CD4-positive, alpha-beta T cell (primary cell): ENCODE results near the gene KIF25. TPM values are rescaled to one million over a fixed set of nuclear protein-coding genes. Genes with fewer than 3 reads are reported as not detected.

Source experiments
- ATAC-seq: fragments of 200-7000 bp; cut with Tn5 transposase; one replicate; pipeline ENCODE4 v1.10.0; 2022; ENCODE audit warnings: mild to moderate bottlenecking; ENCODE audit not compliant: poor library complexity
- CTCF ChIA-PET: fragments of 350-600 bp; sonication (Branson Sonifier 250); formaldehyde crosslinking; loops from one replicate; lab custom pipeline; 2021; ENCODE audit warnings: antibody characterized with exemption, inconsistent platforms; lab: Charles Lee
- POLR2A ChIA-PET: fragments of 350-600 bp; sonication (Branson Sonifier 250); formaldehyde crosslinking; loops from one replicate; lab custom pipeline; 2021; ENCODE audit warnings: antibody characterized with exemption, inconsistent platforms; lab: Charles Lee
- DNase-seq, 14 experiments: peaks; one replicate each; pipeline ENCODE4 v3.0.0-alpha.2; 2013 to 2020; ENCODE audit warnings: mixed read lengths in 2 of 14
- H3K27ac ChIP-seq, 2 donors: one replicate each; pipeline versions ENCODE4 v1.5.1 to v1.7.0; 2013; ENCODE audit warnings: low read length in 2 of 2, low read depth in 1 of 2, mild to moderate bottlenecking in 1 of 2
- H3K27me3 ChIP-seq, 2 experiments: 1 replicate in 1 of 2; 2 replicates in 1 of 2; pipeline versions ENCODE4 v1.6.1 to v1.7.0; 2013; ENCODE audit warnings: low read length in 2 of 2, control low read depth in 1 of 2, mild to moderate bottlenecking in 1 of 2, moderate library complexity in 1 of 2; ENCODE audit not compliant: insufficient read depth in 2 of 2, control insufficient read depth in 1 of 2
- H3K36me3 ChIP-seq: one replicate; pipeline ENCODE4 v1.6.1; 2013; ENCODE audit warnings: low read length, control low read depth; ENCODE audit not compliant: insufficient read depth
- H3K4me1 ChIP-seq: one replicate; pipeline ENCODE4 v1.6.1; 2013; ENCODE audit warnings: low read length, control low read depth; ENCODE audit not compliant: insufficient read depth
- H3K4me3 ChIP-seq: one replicate; pipeline ENCODE4 v1.5.1; 2013; ENCODE audit warnings: mild to moderate bottlenecking, low read length, moderate library complexity
- H3K9me3 ChIP-seq, 2 experiments: 1 replicate in 1 of 2; 2 replicates in 1 of 2; pipeline versions ENCODE4 v1.6.1 to v1.7.0; 2013; ENCODE audit warnings: low read length in 2 of 2, mild to moderate bottlenecking in 2 of 2, control low read depth in 1 of 2, moderate library complexity in 1 of 2; ENCODE audit not compliant: control insufficient read depth in 1 of 2, insufficient read depth in 1 of 2
- H3K27ac Mint-ChIP-seq: one replicate; pipeline ENCODE4 v1.8.0; 2020; ENCODE audit warnings: mixed read lengths
- H3K27me3 Mint-ChIP-seq: one replicate; pipeline ENCODE4 v1.8.0; 2021; ENCODE audit warnings: mixed read lengths
- H3K36me3 Mint-ChIP-seq: one replicate; pipeline ENCODE4 v1.8.0; 2021; ENCODE audit warnings: low read depth, mixed read lengths
- H3K4me1 Mint-ChIP-seq: one replicate; pipeline ENCODE4 v1.8.0; 2021; ENCODE audit warnings: low read depth, mixed read lengths
- H3K4me3 Mint-ChIP-seq: one replicate; pipeline ENCODE4 v1.8.0; 2020; ENCODE audit warnings: mild to moderate bottlenecking, mixed read lengths
- H3K9me3 Mint-ChIP-seq: one replicate; pipeline ENCODE4 v1.8.0; 2020; ENCODE audit warnings: mixed read lengths
- intact Hi-C, 2 experiments: fragments of 100-400 bp; cut with DNase I in 1 of 2; cut with micrococcal nuclease in 1 of 2; formaldehyde crosslinking; loops; one replicate each; pipeline versions ENCODE4 v1.15.1 to v1.9.0; 2023 to 2025; cut with DNase I, micrococcal nuclease
- total RNA-seq, 174 experiments: library from RNA in 2 of 174; stranded (reverse) in 2 of 174; gene quantifications; one replicate each; pipeline ENCODE4 v1.2.3 and lab custom pipeline; 2021 to 2026
- TF ChIP-seq, protein P1 (sequence below): fragments of 200-600 bp; IDR thresholded peaks from one replicate; pipeline ENCODE4 v1.8.0; 2022; ENCODE audit warnings: antibody characterized with exemption, mild to moderate bottlenecking

KIF25 gene
- total RNA-seq, 2 experiments from 2014 or later, result not detected

DNA sequence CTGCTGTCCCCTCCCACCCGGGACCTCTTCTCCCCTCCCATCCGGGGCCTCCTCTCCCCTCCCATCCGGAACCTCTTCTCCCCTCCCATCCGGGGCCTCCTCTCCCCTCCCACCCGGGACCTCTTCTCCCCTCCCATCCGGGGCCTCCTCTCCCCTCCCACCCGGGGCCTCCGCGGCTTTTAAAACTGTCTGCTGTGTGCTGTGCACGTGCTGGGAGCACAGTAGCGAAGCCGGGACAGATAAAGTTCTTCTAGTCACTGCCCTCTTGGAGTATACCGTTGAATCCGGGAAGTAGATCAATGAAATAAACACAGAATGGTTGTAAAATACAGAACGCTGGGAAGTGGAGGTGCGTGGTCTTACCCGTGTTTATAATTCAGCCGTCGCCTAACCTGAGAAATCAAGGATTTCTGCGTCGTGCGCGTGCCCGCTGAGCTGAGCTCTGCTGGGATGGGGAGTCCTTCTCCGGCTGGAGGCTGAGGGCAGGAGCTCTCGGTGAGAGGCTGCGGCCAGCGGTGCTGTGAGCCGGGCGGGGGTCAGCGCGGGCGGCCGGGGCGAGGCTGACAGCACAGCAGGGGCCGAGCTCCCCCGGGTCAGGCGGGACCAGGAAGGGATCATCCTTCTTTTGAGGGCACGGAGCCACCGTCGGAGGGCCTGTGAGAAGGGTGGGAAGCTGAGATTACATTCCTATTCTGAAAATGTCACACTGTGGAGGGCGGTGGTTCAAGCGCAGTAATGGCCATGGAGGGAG is 19.6 kb upstream of the KIF25 start:
- TF ChIP-seq, protein P1, sequence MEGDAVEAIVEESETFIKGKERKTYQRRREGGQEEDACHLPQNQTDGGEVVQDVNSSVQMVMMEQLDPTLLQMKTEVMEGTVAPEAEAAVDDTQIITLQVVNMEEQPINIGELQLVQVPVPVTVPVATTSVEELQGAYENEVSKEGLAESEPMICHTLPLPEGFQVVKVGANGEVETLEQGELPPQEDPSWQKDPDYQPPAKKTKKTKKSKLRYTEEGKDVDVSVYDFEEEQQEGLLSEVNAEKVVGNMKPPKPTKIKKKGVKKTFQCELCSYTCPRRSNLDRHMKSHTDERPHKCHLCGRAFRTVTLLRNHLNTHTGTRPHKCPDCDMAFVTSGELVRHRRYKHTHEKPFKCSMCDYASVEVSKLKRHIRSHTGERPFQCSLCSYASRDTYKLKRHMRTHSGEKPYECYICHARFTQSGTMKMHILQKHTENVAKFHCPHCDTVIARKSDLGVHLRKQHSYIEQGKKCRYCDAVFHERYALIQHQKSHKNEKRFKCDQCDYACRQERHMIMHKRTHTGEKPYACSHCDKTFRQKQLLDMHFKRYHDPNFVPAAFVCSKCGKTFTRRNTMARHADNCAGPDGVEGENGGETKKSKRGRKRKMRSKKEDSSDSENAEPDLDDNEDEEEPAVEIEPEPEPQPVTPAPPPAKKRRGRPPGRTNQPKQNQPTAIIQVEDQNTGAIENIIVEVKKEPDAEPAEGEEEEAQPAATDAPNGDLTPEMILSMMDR, result no peak
- Mint-ChIP-seq H3K4me1 (no peaks in the 10 kb centered on the region), H3K4me3 (no peak overlapping the region), H3K9me3 (no peaks in the 10 kb centered on the region), H3K27me3 (peaks cover 13% of the 10 kb centered on the region), H3K36me3 (no peaks in the 10 kb centered on the region), H3K27ac (no peak overlapping the region)
- no peak overlapping the region for H3K27ac ChIP-seq
- intact Hi-C loops, result no loop called here
- ATAC-seq (no peak), DNase-seq (no peak)
- peaks cover 0 to 8% of the 10 kb centered on the region in 2 experiments for H3K9me3 ChIP-seq
- ChIA-PET POLR2A (no interaction called here), CTCF (no interaction called here)
- H3K4me3 ChIP-seq, result no peak overlapping the region
- no peaks in the 10 kb centered on the region for H3K36me3 ChIP-seq
- no peaks in the 10 kb centered on the region for H3K27me3 ChIP-seq
- H3K4me1 ChIP-seq, result no peaks in the 10 kb centered on the region

DNA sequence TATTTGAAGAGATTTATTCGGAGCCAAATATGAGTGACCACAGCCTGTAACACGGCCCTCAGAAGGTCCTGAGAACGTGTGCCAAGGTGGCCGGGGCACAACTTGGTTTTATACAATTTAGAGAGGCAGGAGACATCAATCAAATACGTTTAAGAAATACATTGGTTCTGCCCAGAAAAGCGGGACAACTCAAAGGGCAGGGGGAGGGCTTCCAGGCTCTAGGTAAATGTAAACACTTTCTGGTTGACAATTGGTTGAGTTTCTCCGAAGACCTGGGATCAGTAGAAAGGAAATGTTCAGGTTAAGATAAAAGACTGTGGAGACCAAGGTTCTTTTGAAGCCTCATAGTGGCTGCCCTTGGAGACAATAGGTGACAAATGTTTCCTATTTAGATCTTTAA is 18.9 kb upstream of the KIF25 start:
- Mint-ChIP-seq H3K36me3 (no peaks in the 10 kb centered on the region), H3K27ac (no peak overlapping the region), H3K9me3 (no peaks in the 10 kb centered on the region), H3K27me3 (peaks cover 7% of the 10 kb centered on the region), H3K4me1 (no peaks in the 10 kb centered on the region), H3K4me3 (no peak overlapping the region)
- Histone ChIP-seq H3K36me3 (no peaks in the 10 kb centered on the region), H3K4me3 (no peak overlapping the region), H3K9me3 (peaks cover 0 to 8% of the 10 kb centered on the region in 2 experiments), H3K4me1 (no peaks in the 10 kb centered on the region), H3K27me3 (no peaks in the 10 kb centered on the region), H3K27ac (no peak overlapping the region)
- POLR2A ChIA-PET, result no interaction called here
- DNase-seq (no peak), ATAC-seq (no peak)
- CTCF ChIA-PET, result no interaction called here
- intact Hi-C loops, result no loop called here
- TF ChIP-seq, protein P1, result no peak

DNA sequence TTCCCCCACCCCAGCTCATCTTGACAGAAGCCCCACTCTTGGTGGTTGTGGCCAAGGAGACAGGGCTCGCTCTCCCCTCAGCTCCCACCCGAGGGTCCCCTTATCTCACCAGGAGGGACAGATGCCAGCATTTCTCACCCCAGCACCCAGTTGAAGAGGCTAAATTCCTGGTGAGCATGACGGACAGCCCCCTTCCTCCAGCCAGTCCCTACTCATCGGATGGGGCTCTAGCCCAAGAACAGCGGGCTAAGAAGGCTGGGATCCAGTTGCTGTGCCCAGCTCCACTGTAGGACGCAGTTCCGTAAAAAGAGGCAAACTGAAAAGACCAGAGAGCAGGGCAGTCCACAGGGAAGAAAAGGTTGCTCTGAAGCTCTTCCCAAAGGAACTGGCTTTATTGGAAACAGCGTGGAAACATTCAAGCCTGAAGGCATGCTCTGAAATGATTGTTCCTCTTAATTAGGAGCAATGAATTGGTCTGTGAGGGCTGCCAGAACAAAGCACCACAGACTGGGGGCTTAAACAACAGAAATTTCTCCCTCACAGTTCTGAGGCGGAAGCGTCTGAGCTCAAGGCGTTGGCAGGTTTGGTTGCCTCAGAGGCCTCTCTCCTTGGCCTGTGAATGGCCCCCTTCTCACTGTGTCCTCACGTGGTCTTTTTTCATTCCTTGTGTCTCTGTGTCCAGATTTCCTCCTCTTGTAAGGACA is 17.9 kb upstream of the KIF25 start:
- DNase-seq (no peak), ATAC-seq (no peak)
- no peaks in the 10 kb centered on the region for H3K36me3 Mint-ChIP-seq
- Histone ChIP-seq H3K4me1 (no peaks in the 10 kb centered on the region), H3K4me3 (no peak overlapping the region), H3K36me3 (no peaks in the 10 kb centered on the region), H3K27ac (no peak overlapping the region), H3K9me3 (peaks cover 0 to 8% of the 10 kb centered on the region in 2 experiments), H3K27me3 (no peaks in the 10 kb centered on the region)
- H3K4me1 Mint-ChIP-seq, result no peaks in the 10 kb centered on the region
- peaks cover 4% of the 10 kb centered on the region for H3K27me3 Mint-ChIP-seq
- no peak overlapping the region for H3K4me3 Mint-ChIP-seq
- CTCF ChIA-PET, result no interaction called here
- intact Hi-C loops, result no loop called here
- TF ChIP-seq, protein P1, result no peak
- H3K27ac Mint-ChIP-seq, result no peak overlapping the region
- H3K9me3 Mint-ChIP-seq, result no peaks in the 10 kb centered on the region
- POLR2A ChIA-PET, result no interaction called here
